NAMALWA (cell line): ENCODE data around the gene VENTX.

Experiments
- DNase-seq: peaks from one replicate; pipeline ENCODE4 v3.0.0-alpha.2; 2015; ENCODE audit warnings: low spot score

VENTX gene

GRCh38 chr10:133237588-133238465, at the start of gene VENTX:
VENTX (plus strand) TSS chr10:133237855; CDS start chr10:133237915, 60 bp downstream.
- no peak for DNase-seq

- no peak for DNase-seq
Observed at GRCh38 chr10:133187906-133188681, 49.6 kb upstream of the VENTX start.

GRCh38 chr10:133189256-133189655, 48.4 kb upstream of the VENTX start:
- no peak for DNase-seq

- no peak for DNase-seq
Observed at GRCh38 chr10:133189726-133190125, 47.9 kb upstream of the VENTX start.

- no peak for DNase-seq
Observed at GRCh38 chr10:133190225-133190624, 47.4 kb upstream of the VENTX start.

GRCh38 chr10:133191651-133192050, 46.0 kb upstream of the VENTX start:
- DNase-seq: no peak

- no peak for DNase-seq
Observed at GRCh38 chr10:133194151-133194550, 43.5 kb upstream of the VENTX start.

GRCh38 chr10:133195096-133195495, 42.6 kb upstream of the VENTX start:
- DNase-seq: no peak

- DNase-seq: no peak
Observed at GRCh38 chr10:133195611-133196010, 42.0 kb upstream of the VENTX start.

GRCh38 chr10:133196221-133196915, 41.3 kb upstream of the VENTX start:
- no peak for DNase-seq

- DNase-seq: no peak
Observed at GRCh38 chr10:133196936-133197758, 40.5 kb upstream of the VENTX start.

- no peak for DNase-seq
Observed at GRCh38 chr10:133197786-133198185, 39.9 kb upstream of the VENTX start.

GRCh38 chr10:133198206-133198605, 39.4 kb upstream of the VENTX start:
- DNase-seq: no peak

- no peak for DNase-seq
Observed at GRCh38 chr10:133198621-133199487, 38.8 kb upstream of the VENTX start.

GRCh38 chr10:133199488-133199885, 38.2 kb upstream of the VENTX start:
- DNase-seq: no peak

GRCh38 chr10:133199992-133200611, 37.6 kb upstream of the VENTX start:
- DNase-seq: no peak

- DNase-seq: no peak
Observed at GRCh38 chr10:133200621-133201031, 37.0 kb upstream of the VENTX start.

GRCh38 chr10:133201151-133201947, 36.3 kb upstream of the VENTX start:
- no peak for DNase-seq
